Astrocyte of the spinal cord (primary cell): Measurements from ENCODE around the gene PLEKHA7.

Experiments
- DNase-seq: peaks from one replicate; pipeline ENCODE4 v3.0.0; 2011; ENCODE audit warnings: low read depth, low spot score
- H3K4me3 ChIP-seq: 2 replicates; pipeline ENCODE4 v1.5.1; 2011; ENCODE audit warnings: low read depth, mild to moderate bottlenecking, low read length, moderate library complexity
- in situ Hi-C: cut with HindIII; loops from 2 replicates; pipeline ENCODE4 v1.10.0; 2017; ENCODE audit warnings: low sequenced_read_pairs
- TF ChIP-seq, protein P1 (sequence below): IDR thresholded peaks from 2 replicates; pipeline ENCODE4 v1.5.1; 2012; ENCODE audit warnings: low read depth, mild to moderate bottlenecking, low read length, inconsistent platforms

The PLEKHA7 gene

GRCh38 chr11:16778286-16778685, 235.9 kb downstream of the PLEKHA7 start:
- in situ Hi-C loops = no loop called here
- TF ChIP-seq, protein P1, sequence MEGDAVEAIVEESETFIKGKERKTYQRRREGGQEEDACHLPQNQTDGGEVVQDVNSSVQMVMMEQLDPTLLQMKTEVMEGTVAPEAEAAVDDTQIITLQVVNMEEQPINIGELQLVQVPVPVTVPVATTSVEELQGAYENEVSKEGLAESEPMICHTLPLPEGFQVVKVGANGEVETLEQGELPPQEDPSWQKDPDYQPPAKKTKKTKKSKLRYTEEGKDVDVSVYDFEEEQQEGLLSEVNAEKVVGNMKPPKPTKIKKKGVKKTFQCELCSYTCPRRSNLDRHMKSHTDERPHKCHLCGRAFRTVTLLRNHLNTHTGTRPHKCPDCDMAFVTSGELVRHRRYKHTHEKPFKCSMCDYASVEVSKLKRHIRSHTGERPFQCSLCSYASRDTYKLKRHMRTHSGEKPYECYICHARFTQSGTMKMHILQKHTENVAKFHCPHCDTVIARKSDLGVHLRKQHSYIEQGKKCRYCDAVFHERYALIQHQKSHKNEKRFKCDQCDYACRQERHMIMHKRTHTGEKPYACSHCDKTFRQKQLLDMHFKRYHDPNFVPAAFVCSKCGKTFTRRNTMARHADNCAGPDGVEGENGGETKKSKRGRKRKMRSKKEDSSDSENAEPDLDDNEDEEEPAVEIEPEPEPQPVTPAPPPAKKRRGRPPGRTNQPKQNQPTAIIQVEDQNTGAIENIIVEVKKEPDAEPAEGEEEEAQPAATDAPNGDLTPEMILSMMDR = no peak
- no peak for DNase-seq
- no peak overlapping the region for H3K4me3 ChIP-seq

DNA sequence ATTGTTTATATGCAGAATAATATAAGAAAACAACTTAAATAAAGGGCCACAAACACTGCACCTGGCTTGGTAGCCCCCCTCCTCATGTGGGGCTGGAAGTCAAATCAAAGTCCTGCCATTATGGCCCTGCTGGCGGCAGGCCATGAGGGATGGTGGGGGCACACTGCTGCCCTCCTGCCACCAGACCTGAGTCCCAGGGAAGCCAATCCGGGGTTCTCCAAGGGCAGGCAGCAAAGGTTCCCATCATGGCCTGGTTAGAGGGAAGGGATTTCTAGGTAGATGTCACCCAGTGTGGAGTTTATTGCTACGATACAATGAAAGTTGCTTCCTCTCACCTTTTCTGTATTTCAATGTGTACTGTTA, 236.6 kb downstream of the PLEKHA7 start:
- TF ChIP-seq, protein P1 = no peak
- H3K4me3 ChIP-seq = no peak overlapping the region
- no peak for DNase-seq
- in situ Hi-C loops = no loop called here

DNA sequence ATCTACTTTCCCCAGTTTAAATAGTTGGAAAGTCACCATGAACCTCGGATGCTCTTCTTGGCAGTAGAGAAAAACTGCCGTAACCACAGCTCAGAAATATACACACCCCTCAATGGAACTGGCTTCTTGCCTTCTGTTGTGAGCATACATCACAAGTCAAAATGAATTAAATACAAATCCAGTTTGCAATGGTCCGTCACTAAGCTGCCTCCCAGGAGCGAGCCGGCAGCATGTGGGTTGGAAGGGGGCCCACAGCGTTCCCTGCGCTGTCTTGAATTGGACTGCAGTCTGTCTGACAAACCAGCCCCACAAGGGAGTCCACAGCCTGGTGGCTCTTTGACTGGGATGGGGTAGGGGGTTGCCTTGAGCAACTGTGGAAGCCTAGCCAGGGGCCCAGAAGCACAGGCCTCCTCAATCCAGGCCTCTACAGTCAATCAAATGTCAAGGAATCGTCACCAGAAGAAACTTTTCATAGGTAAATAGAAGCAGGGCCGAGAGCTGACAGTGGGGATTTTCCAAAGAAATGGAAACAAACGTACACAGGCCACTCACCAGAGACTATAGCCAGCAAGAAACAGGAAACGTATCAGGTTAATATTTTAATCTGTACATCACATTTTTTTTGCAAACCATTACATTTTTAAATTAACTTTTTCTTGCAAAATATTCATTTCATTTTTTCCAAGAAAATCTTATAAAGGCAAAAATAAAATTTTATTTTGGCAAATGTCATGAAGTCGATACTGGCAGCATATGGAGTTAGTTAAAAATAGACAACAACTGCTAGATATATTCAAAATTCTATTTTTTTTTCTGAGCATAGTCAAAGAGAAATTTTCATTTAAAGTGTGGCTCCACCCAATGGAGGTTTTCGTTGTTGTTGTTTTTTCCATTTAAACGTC, 237.3 kb downstream of the PLEKHA7 start:
- TF ChIP-seq, protein P1 = no peak
- in situ Hi-C loops = no loop called here
- no peak overlapping the region for H3K4me3 ChIP-seq
- DNase-seq = peak; percentile 88

GRCh38 chr11:16775614-16776283, 238.5 kb downstream of the PLEKHA7 start:
- in situ Hi-C loops = no loop called here
- no peak overlapping the region for H3K4me3 ChIP-seq
- DNase-seq = no peak
- TF ChIP-seq, protein P1 = no peak

GRCh38 chr11:16774936-16775613, 239.1 kb downstream of the PLEKHA7 start:
- in situ Hi-C loops = no loop called here
- H3K4me3 ChIP-seq = no peak overlapping the region
- TF ChIP-seq, protein P1 = no peak

More at GRCh38 chr11:16774936-16775613, 239.1 kb downstream of the PLEKHA7 start:
- DNase-seq = no peak
